Measurements from ENCODE around the gene IFITM10. TPM values are rescaled to one million over a fixed set of nuclear protein-coding genes. Genes with fewer than 3 reads are reported as not detected.
"Not testable (repeated sequence)": the region's sequence is repeated elsewhere in the genome, so short reads cannot be mapped to it uniquely, and the experiment has no call there.

The IFITM10 gene
- total and polyA plus RNA-seq, 10 of the 15 experiments (the other 5 are each of a cell fraction or from before 2014, with no cell fraction given): 0.04 to 0.27 TPM; not detected in 8

DNA sequence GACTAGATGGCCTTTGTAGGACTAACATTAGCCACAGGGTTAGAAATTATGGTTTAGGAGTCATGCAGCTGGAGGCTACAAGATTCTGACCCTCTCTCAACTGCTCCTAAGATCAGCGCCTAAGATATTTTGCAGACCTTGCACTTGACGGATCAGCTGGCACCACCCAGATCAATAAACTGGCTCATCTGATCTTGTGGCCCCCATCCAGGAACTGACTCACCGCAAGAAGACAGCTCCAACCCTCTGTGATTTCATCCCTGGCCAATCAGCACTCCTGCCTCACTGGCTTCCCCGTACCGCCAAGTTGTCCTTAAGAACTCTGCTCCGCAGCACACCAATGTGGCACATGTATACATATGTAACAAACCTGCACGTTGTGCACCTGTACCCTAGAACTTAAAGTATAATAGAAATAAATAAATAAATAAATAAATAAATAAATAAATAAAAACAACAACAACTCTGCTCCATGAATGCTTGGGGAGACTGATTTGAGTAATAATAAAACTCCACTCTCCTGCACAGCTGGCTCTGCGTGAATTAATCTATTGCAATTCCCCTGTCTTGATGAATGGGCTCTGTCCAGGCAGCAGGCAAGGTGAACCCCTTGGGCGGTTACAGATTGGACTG lies 19.0 kb upstream of the IFITM10 start:
- H2AFZ ChIP-seq (ENCODE audit: control insufficient read depth, low read depth, low read length); POLR2A ChIA-PET; in situ Hi-C loops (cut with MboI); H4K20me1 ChIP-seq (ENCODE audit: control insufficient read depth, insufficient read depth); H3K79me2 ChIP-seq (ENCODE audit: control insufficient read depth, insufficient read depth, low read length); H3K27me3 ChIP-seq (replicated peaks in 1 of 2; ENCODE audit: control insufficient read depth in 2 of 2, insufficient read depth in 2 of 2, low read length in 1 of 2); H3K4me3 ChIP-seq; H3K36me3 ChIP-seq (ENCODE audit: control insufficient read depth in 2 of 2, insufficient read depth in 2 of 2, low read length in 1 of 2); CTCF ChIA-PET; SMC1A ChIA-PET (ENCODE audit: uncharacterized antibody, unreplicated experiment); H3K4me2 ChIP-seq (ENCODE audit: control insufficient read depth, insufficient read depth); DNase-seq (ENCODE audit: low read depth, low spot score); H3K9me3 ChIP-seq (replicated peaks; ENCODE audit: control insufficient read depth, insufficient read depth, low read length); FAIRE-seq; H3K4me1 ChIP-seq (ENCODE audit: control insufficient read depth, insufficient read depth, low read length); intact Hi-C loops (cut with micrococcal nuclease; ENCODE audit: unreplicated experiment); ATAC-seq; H3K27ac ChIP-seq (ENCODE audit: control insufficient read depth, insufficient read depth); H3K9ac ChIP-seq (ENCODE audit: control insufficient read depth, insufficient read depth, low read length); BruUV-seq (replicated peaks); RAD21 ChIA-PET (ENCODE audit: unreplicated experiment): not testable (repeated sequence)
- 79% methylated on average over 9 of the region's 9 CpGs for WGBS (ENCODE audit: insufficient coverage, insufficient replicate concordance, low lambda C conversion rate, missing lambda C conversion rate)

DNA sequence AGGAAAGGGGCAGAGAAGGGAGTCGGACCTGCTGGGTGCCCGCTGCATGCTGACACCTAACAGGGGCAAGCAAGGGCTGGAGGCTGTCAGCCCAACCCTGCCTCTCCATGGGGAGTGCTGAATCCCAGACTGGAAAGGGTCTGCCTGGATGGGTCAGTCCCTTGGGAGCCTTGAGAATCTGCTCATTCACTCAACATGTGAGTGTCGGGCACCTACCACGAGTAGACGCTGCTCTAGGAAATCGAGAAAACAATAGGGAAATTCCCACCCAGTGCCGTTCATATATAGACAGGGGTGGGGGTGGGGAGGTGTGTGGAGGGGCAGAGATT lies 17.7 kb upstream of the IFITM10 start:
- ATAC-seq (no peak), FAIRE-seq (no peak), DNase-seq (ENCODE audit: low read depth, low spot score) (no peak)
- POLR2A ChIA-PET: no interaction called here
- 26% methylated on average over 7 of the region's 7 CpGs for WGBS (ENCODE audit: insufficient coverage, insufficient replicate concordance, low lambda C conversion rate, missing lambda C conversion rate)
- Histone ChIP-seq H3K4me2 (ENCODE audit: control insufficient read depth, insufficient read depth) (no peak overlapping the region; the same call in 1 of the 2 replicates), H3K9ac (ENCODE audit: control insufficient read depth, insufficient read depth, low read length) (no peak overlapping the region), H2AFZ (ENCODE audit: control insufficient read depth, low read depth, low read length) (peak overlapping the region; percentile 41), H3K4me1 (ENCODE audit: control insufficient read depth, insufficient read depth, low read length) (peaks cover 14% of the 10 kb centered on the region), H3K9me3 (replicated peaks; ENCODE audit: control insufficient read depth, insufficient read depth, low read length) (no peaks in the 10 kb centered on the region), H4K20me1 (ENCODE audit: control insufficient read depth, insufficient read depth) (no peaks in the 10 kb centered on the region), H3K36me3 (ENCODE audit: control insufficient read depth in 2 of 2, insufficient read depth in 2 of 2, low read length in 1 of 2) (no peaks in the 10 kb centered on the region), H3K27me3 (replicated peaks in 1 of 2; ENCODE audit: control insufficient read depth in 2 of 2, insufficient read depth in 2 of 2, low read length in 1 of 2) (no peaks in the 10 kb centered on the region), H3K4me3 (no peak overlapping the region), H3K79me2 (ENCODE audit: control insufficient read depth, insufficient read depth, low read length) (peaks cover 2% of the 10 kb centered on the region), H3K27ac (ENCODE audit: control insufficient read depth, insufficient read depth) (no peak overlapping the region)
- CTCF ChIA-PET: no interaction called here
- RAD21 ChIA-PET (ENCODE audit: unreplicated experiment): interaction anchor here (0.6 kb wide), 1 partner anchor 74 kb away, joined by 3 read pairs; no protein-coding TSS in a partner anchor
- no TSS peak for BruUV-seq (replicated peaks)
- TF ChIP-seq SUPT20H (IDR thresholded peaks at IDR 0.05; ENCODE audit: borderline replicate concordance, control insufficient read depth, low read depth, low read length): no peak
- peak; percentile 16 for TF ChIP-seq MEF2B (IDR thresholded peaks at IDR 0.05; ENCODE audit: partially characterized antibody, poor library complexity, severe bottlenecking)
- no peak for TF ChIP-seq NRF1 (conservative IDR thresholded peaks at IDR 0.05; ENCODE audit: low read depth, low read length)
- SMC1A ChIA-PET (ENCODE audit: uncharacterized antibody, unreplicated experiment): no interaction called here
- intact Hi-C loops (cut with micrococcal nuclease; ENCODE audit: unreplicated experiment): no loop called here
- in situ Hi-C loops (cut with MboI): no loop called here

Measured in GM12878 (cell line).